HepG2 (cell line): ENCODE results near the gene AJUBA. TPM values are rescaled to one million over a fixed set of nuclear protein-coding genes. Genes with fewer than 3 reads are reported as not detected.

Experiments
- ATAC-seq: fragments of 200-7000 bp; cut with Tn5 transposase; 3 replicates; pipeline ENCODE4 v1.9.1; 2020; ENCODE audit warnings: mild to moderate bottlenecking, moderate library complexity
- BruUV-seq: library from RNA; stranded (reverse); fragments of 400-500 nt; replicated peaks from 2 replicates; lab custom pipeline; 2021; lab: Mats Ljungman, UMichigan
- CTCF ChIA-PET: fragments of 300-600 bp; formaldehyde crosslinking; extraction: SDS; loops from one replicate; lab custom pipeline; 2021; ENCODE audit warnings: low total read pairs, inconsistent platforms, low intra/inter-chr PET ratio; lab: Yijun Ruan, JAX
- POLR2A ChIA-PET: fragments of 350-600 bp; sonication (Branson Sonifier 250); formaldehyde crosslinking; loops from one replicate; lab custom pipeline; 2020; ENCODE audit warnings: antibody characterized with exemption, inconsistent platforms; lab: Yijun Ruan, JAX
- DNase-seq: peaks from one replicate; pipeline ENCODE4 v3.0.0-alpha.2; 2015; ENCODE audit warnings: low spot score
- FAIRE-seq: peaks from 3 replicates; lab custom pipeline; 2011; peaks lifted over from hg19 to GRCh38; lab: Jason Lieb, UNC
- H2AFZ ChIP-seq: one replicate; pipeline ENCODE4 v1.6.1; 2011; ENCODE audit warnings: low read length, inconsistent platforms
- H3K27ac ChIP-seq: fragments of 300-600 bp; 3 replicates; pipeline ENCODE4 v1.8.0; 2011; ENCODE audit warnings: mixed run types, mild to moderate bottlenecking, mixed read lengths, low read length, inconsistent platforms; ENCODE audit not compliant: insufficient read depth; ENCODE audit errors: extremely low read length
- H3K27me3 ChIP-seq, 2 experiments: fragments of 200-600 bp in 1 of 2; 2 replicates in 1 of 2; 3 replicates in 1 of 2; pipeline versions ENCODE4 v1.6.0 to v1.8.0; 2011; ENCODE audit warnings: low read length in 2 of 2, mild to moderate bottlenecking in 2 of 2, moderate library complexity in 2 of 2, inconsistent platforms in 1 of 2; ENCODE audit not compliant: insufficient read depth in 2 of 2, control insufficient read depth in 1 of 2
- H3K36me3 ChIP-seq, 2 experiments: fragments of 200-600 bp in 1 of 2; replicated peaks in 1 of 2; 2 replicates in 1 of 2; 3 replicates in 1 of 2; pipeline versions ENCODE4 v1.5.1 to v1.8.0; 2011; ENCODE audit warnings: low read length in 2 of 2, inconsistent platforms in 1 of 2; ENCODE audit not compliant: insufficient read depth in 2 of 2, control insufficient read depth in 1 of 2
- H3K4me1 ChIP-seq: 2 replicates; pipeline ENCODE4 v1.5.1; 2012; ENCODE audit warnings: low read length, inconsistent platforms; ENCODE audit not compliant: insufficient read depth
- H3K4me2 ChIP-seq: 2 replicates; pipeline ENCODE4 v1.6.0; 2011; ENCODE audit warnings: low read depth, low read length, inconsistent platforms
- H3K4me3 ChIP-seq, 3 experiments: fragments of 200-600 bp in 1 of 3; sonication (generic), shearing (Covaris generic) in 1 of 3; replicated peaks in 1 of 3; 2 replicates each; pipeline ENCODE4 v1.5.1; 2011 to 2016; ENCODE audit warnings: low read length in 3 of 3, inconsistent platforms in 2 of 3, low read depth in 2 of 3, mild to moderate bottlenecking in 2 of 3, control low read depth in 1 of 3, mixed read lengths in 1 of 3; ENCODE audit not compliant: insufficient read depth in 1 of 3
- H3K79me2 ChIP-seq: one replicate; pipeline ENCODE4 v1.6.1; 2011; ENCODE audit warnings: low read length, inconsistent platforms; ENCODE audit not compliant: insufficient read depth
- H3K9ac ChIP-seq: 2 replicates; pipeline ENCODE4 v1.6.0; 2011; ENCODE audit warnings: mild to moderate bottlenecking, low read depth, low read length, inconsistent platforms; ENCODE audit not compliant: insufficient read depth
- H3K9me3 ChIP-seq: 2 replicates; pipeline ENCODE4 v1.5.1; 2012; ENCODE audit warnings: mild to moderate bottlenecking, low read length
- H4K20me1 ChIP-seq: 2 replicates; pipeline ENCODE4 v1.6.0; 2011; ENCODE audit warnings: inconsistent platforms, mild to moderate bottlenecking, low read length, moderate library complexity; ENCODE audit not compliant: insufficient read depth
- ARNT ChIP-seq: fragments of 450-650 bp; IDR thresholded peaks from 2 replicates; pipeline ENCODE4 v1.6.1; 2017
- ASH2L ChIP-seq: fragments of 300-600, 200-600 bp; sonication (generic); IDR thresholded peaks from 2 replicates; pipeline ENCODE4 v1.7.0; 2017; ENCODE audit warnings: low read depth, mild to moderate bottlenecking, moderate library complexity, mixed read lengths, low read length; ENCODE audit not compliant: insufficient read length
- NCOR1 ChIP-seq: fragments of 200-600 bp; sonication (generic); IDR thresholded peaks from 2 replicates; pipeline ENCODE4 v1.7.0; 2017; ENCODE audit warnings: antibody characterized with exemption, low read length, borderline replicate concordance
- NFRKB ChIP-seq: fragments of 450-650 bp; IDR thresholded peaks from 2 replicates; pipeline ENCODE4 v1.6.1; 2017
- PRPF4 ChIP-seq: fragments of 200-400 bp; formaldehyde crosslinking; IDR thresholded peaks from 2 replicates; pipeline ENCODE4 v1.6.1; 2016; ENCODE audit warnings: low read length, low read depth; ENCODE audit not compliant: poor library complexity, severe bottlenecking
- SOX13 ChIP-seq, 3 experiments: fragments of 450-650 bp in 1 of 3; sonication (generic) in 1 of 3; formaldehyde crosslinking in 1 of 3; IDR thresholded peaks in 2 of 3; conservative IDR thresholded peaks in 1 of 3; 2 replicates each; pipeline versions ENCODE4 v1.5.0 to v1.6.1; 2016 to 2020; ENCODE audit warnings: antibody characterized with exemption in 1 of 3, mild to moderate bottlenecking in 1 of 3, missing compliant biosample characterization in 1 of 3, missing genetic modification reagents in 1 of 3, moderate library complexity in 1 of 3
- SP140L ChIP-seq: sonication (generic); formaldehyde crosslinking; IDR thresholded peaks from 2 replicates; pipeline ENCODE4 v1.4.0; 2020; ENCODE audit warnings: missing genetic modification reagents, borderline replicate concordance
- SSRP1 ChIP-seq: IDR thresholded peaks from 2 replicates; pipeline ENCODE4 v1.6.1; 2016; ENCODE audit warnings: control low read depth
- SUZ12 ChIP-seq: fragments of 150-350 bp; IDR thresholded peaks from 2 replicates; pipeline ENCODE4 v1.6.1; 2014; ENCODE audit warnings: low read depth, low read length
- TBL1XR1 ChIP-seq: fragments of 150-350 bp; IDR thresholded peaks from 2 replicates; pipeline ENCODE4 v1.6.1; 2014; ENCODE audit warnings: borderline replicate concordance, low read length; ENCODE audit not compliant: partially characterized antibody
- ZBTB7B ChIP-seq: sonication (generic); formaldehyde crosslinking; IDR thresholded peaks from 2 replicates; pipeline ENCODE4 v1.4.0; 2020; ENCODE audit warnings: missing genetic modification reagents
- ZFAT ChIP-seq: sonication (generic); formaldehyde crosslinking; conservative IDR thresholded peaks from 2 replicates; pipeline ENCODE4 v1.8.1; 2023; ENCODE audit warnings: missing genetic modification reagents, inconsistent platforms
- ZNF350 ChIP-seq: sonication (generic); formaldehyde crosslinking; IDR thresholded peaks from 2 replicates; pipeline ENCODE4 v1.4.0; 2020; ENCODE audit warnings: mild to moderate bottlenecking, low read depth, missing genetic modification reagents, borderline replicate concordance
- ZNF354B ChIP-seq: sonication (generic); formaldehyde crosslinking; IDR thresholded peaks from 2 replicates; pipeline ENCODE4 v1.8.0; 2022; ENCODE audit warnings: mild to moderate bottlenecking, missing genetic modification reagents
- ZNF674 ChIP-seq: sonication (generic); formaldehyde crosslinking; IDR thresholded peaks from 2 replicates; pipeline ENCODE4 v1.5.0; 2020; ENCODE audit warnings: low read depth, mild to moderate bottlenecking, missing genetic modification reagents
- ZNF839 ChIP-seq: sonication (generic); formaldehyde crosslinking; IDR thresholded peaks from 2 replicates; pipeline ENCODE4 v1.4.0; 2020; ENCODE audit warnings: missing genetic modification reagents, mild to moderate bottlenecking, borderline replicate concordance
- ZNF878 ChIP-seq: sonication (generic); formaldehyde crosslinking; IDR thresholded peaks from 2 replicates; pipeline ENCODE4 v1.8.1; 2023; ENCODE audit warnings: mild to moderate bottlenecking, missing genetic modification reagents, moderate library complexity
- in situ Hi-C: cut with HindIII; loops from 2 replicates; pipeline ENCODE4 v1.10.0; 2017; ENCODE audit warnings: low pct_unique_long_range_greater_than_20kb; ENCODE audit not compliant: extremely low pct_ligation_motif_present
- intact Hi-C: fragments of 100-400 bp; cut with micrococcal nuclease; formaldehyde crosslinking; loops from one replicate; pipeline ENCODE4 v1.10.0; 2022; ENCODE audit not compliant: unreplicated experiment
- polyA plus RNA-seq, 8 experiments: library from polyadenylated mRNA; depleted of rRNA in 3 of 8; stranded (reverse) in 7 of 8; unstranded in 1 of 8; fragments of >200 nt; fragmentation: Illumina TruSeq in 4 of 8; extraction: Trizol in 4 of 8; gene quantifications; 2 replicates each; pipeline versions ENCODE4 v1.2.1 to v1.2.3, GENCODE V29; 2011 to 2016; ENCODE audit warnings: low read depth in 4 of 8, missing spikeins in 1 of 8, mixed read lengths in 1 of 8; ENCODE audit not compliant: insufficient read depth in 1 of 8
- total RNA-seq, 5 experiments: library from RNA; depleted of rRNA; stranded (reverse); fragments of >200 nt; fragmentation: Illumina TruSeq; extraction: Trizol; gene quantifications; 2 replicates each; pipeline ENCODE4 v1.2.3, GENCODE V29; 2016; ENCODE audit warnings: low read depth in 1 of 5
- TF ChIP-seq, protein P1 (sequence below): sonication (generic); formaldehyde crosslinking; IDR thresholded peaks from 2 replicates; pipeline ENCODE4 v1.4.0; 2020; ENCODE audit warnings: missing genetic modification reagents
- TF ChIP-seq, protein P2 (sequence below): sonication (generic); formaldehyde crosslinking; IDR thresholded peaks from 2 replicates; pipeline ENCODE4 v1.5.0; 2020; ENCODE audit warnings: mild to moderate bottlenecking, missing genetic modification reagents
- TF ChIP-seq, protein P3 (sequence below): sonication (generic); formaldehyde crosslinking; IDR thresholded peaks from 2 replicates; pipeline ENCODE4 v1.5.1; 2020; ENCODE audit warnings: mild to moderate bottlenecking, missing genetic modification reagents, borderline replicate concordance

The AJUBA gene
- total and polyA plus RNA-seq, 2 of the 13 experiments (the other 11 are each of a cell fraction or from before 2014, with no cell fraction given): 157 to 241 TPM

DNA sequence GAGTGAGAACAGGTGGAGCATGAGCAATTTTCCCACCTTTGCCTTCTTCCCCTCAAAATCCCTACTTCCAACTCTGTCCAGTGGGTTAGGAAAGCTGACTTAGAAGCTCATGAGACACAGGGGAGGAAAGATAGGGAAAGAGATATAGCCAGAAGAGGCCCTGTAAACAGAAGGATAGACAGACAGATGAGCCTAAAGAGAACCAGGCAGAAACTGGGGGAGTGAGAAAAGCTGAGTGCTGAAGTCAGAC, 5.0 kb downstream of the AJUBA start:
- peak overlapping the region; percentile 90 for H3K9ac ChIP-seq
- peaks cover 17% of the 10 kb centered on the region for H4K20me1 ChIP-seq
- ChIA-PET POLR2A (interaction anchor here (0.6 to 26.8 kb wide), 59 partner anchors 0 to 1453 kb away, joined by 3 to 1670 read pairs (median 7); partner anchors contain the start of genes ACIN1, AJUBA, BCL2L2 and C14orf119), CTCF (interaction anchor here (1.1 kb wide), 1 partner anchor 9 kb away, joined by 6 read pairs; no protein-coding TSS in a partner anchor)
- ATAC-seq (no peak), FAIRE-seq (no peak), DNase-seq (no peak)
- H3K79me2 ChIP-seq: peaks cover 79% of the 10 kb centered on the region
- peak overlapping the region; percentile 97 for H3K27ac ChIP-seq
- no peaks in the 10 kb centered on the region; a peak in 1 of 5 replicates for H3K27me3 ChIP-seq
- no peak overlapping the region for H2AFZ ChIP-seq
- H3K4me1 ChIP-seq: peaks cover 80% of the 10 kb centered on the region
- H3K4me3 ChIP-seq: peak overlapping the region; percentile 23 to 59 (median 29)
- H3K36me3 ChIP-seq: peaks cover 32 to 51% of the 10 kb centered on the region in 2 experiments
- no peaks in the 10 kb centered on the region for H3K9me3 ChIP-seq
- H3K4me2 ChIP-seq: peak overlapping the region; percentile 92
- in situ Hi-C loops: no loop called here
- intact Hi-C loops: loop anchor here (2.0 kb wide), 1 partner anchor 49 kb away; the partner anchor contains the start of gene PRMT5
- no TSS peak for BruUV-seq
- TF ChIP-seq, protein P1, sequence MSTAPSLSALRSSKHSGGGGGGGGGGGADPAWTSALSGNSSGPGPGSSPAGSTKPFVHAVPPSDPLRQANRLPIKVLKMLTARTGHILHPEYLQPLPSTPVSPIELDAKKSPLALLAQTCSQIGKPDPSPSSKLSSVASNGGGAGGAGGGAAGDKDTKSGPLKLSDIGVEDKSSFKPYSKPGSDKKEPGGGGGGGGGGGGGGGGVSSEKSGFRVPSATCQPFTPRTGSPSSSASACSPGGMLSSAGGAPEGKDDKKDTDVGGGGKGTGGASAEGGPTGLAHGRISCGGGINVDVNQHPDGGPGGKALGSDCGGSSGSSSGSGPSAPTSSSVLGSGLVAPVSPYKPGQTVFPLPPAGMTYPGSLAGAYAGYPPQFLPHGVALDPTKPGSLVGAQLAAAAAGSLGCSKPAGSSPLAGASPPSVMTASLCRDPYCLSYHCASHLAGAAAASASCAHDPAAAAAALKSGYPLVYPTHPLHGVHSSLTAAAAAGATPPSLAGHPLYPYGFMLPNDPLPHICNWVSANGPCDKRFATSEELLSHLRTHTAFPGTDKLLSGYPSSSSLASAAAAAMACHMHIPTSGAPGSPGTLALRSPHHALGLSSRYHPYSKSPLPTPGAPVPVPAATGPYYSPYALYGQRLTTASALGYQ (CRISPR knock-in tag): no peak
- TF ChIP-seq, protein P2, sequence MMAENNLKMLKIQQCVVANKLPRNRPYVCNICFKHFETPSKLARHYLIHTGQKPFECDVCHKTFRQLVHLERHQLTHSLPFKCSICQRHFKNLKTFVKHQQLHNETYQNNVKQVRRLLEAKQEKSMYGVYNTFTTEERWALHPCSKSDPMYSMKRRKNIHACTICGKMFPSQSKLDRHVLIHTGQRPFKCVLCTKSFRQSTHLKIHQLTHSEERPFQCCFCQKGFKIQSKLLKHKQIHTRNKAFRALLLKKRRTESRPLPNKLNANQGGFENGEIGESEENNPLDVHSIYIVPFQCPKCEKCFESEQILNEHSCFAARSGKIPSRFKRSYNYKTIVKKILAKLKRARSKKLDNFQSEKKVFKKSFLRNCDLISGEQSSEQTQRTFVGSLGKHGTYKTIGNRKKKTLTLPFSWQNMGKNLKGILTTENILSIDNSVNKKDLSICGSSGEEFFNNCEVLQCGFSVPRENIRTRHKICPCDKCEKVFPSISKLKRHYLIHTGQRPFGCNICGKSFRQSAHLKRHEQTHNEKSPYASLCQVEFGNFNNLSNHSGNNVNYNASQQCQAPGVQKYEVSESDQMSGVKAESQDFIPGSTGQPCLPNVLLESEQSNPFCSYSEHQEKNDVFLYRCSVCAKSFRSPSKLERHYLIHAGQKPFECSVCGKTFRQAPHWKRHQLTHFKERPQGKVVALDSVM: no peak
- TF ChIP-seq ZFAT (CRISPR knock-in tag): no peak
- no peak for TF ChIP-seq TBL1XR1
- TF ChIP-seq ZBTB7B (CRISPR knock-in tag): no peak
- TF ChIP-seq SP140L: no peak
- TF ChIP-seq NFRKB: 0 out of 2 replicates have a peak, but pooled peaks have one; percentile 18
- TF ChIP-seq ZNF354B (CRISPR knock-in tag): no peak
- no peak for TF ChIP-seq ARNT
- TF ChIP-seq ZNF674: no peak
- no peak for TF ChIP-seq SOX13 (IDR thresholded peaks at IDR 0.05)
- TF ChIP-seq SOX13 (CRISPR knock-in tag; conservative IDR thresholded peaks at IDR 0.05 in 1 of 2, IDR thresholded peaks at IDR 0.05 in 1 of 2): peak in 1 of 2 experiments; percentile 93; a peak in 1 of 4 replicates
- TF ChIP-seq ZNF878 (CRISPR knock-in tag): no peak
- TF ChIP-seq SUZ12: no peak
- peak; percentile 83 for TF ChIP-seq SSRP1
- 0 out of 2 replicates have a peak, but pooled peaks have one; percentile 1 for TF ChIP-seq ZNF350 (CRISPR knock-in tag)
- 0 out of 2 replicates have a peak, but pooled peaks have one; percentile 52 for TF ChIP-seq ZNF839 (CRISPR knock-in tag)
- TF ChIP-seq ASH2L: peak; percentile 98
- TF ChIP-seq PRPF4: peak; percentile 31
- TF ChIP-seq, protein P3, sequence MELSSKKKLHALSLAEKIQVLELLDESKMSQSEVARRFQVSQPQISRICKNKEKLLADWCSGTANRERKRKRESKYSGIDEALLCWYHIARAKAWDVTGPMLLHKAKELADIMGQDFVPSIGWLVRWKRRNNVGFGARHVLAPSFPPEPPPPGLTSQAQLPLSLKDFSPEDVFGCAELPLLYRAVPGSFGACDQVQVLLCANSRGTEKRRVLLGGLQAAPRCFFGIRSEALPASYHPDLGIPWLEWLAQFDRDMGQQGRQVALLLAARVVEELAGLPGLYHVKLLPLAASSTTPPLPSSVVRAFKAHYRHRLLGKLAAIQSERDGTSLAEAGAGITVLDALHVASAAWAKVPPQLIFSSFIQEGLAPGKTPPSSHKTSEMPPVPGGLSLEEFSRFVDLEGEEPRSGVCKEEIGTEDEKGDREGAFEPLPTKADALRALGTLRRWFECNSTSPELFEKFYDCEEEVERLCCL: 0 out of 2 replicates have a peak, but pooled peaks have one; percentile 19
- TF ChIP-seq NCOR1: no peak
